SK-MEL-5 (cell line): ENCODE data around the gene DMPK. TPM values are rescaled to one million over a fixed set of nuclear protein-coding genes. Genes with fewer than 3 reads are reported as not detected.
"Not testable (repeated sequence)": the region's sequence is repeated elsewhere in the genome, so short reads cannot be mapped to it uniquely, and the experiment has no call there.

Experiments
- DNase-seq: peaks from one replicate; pipeline ENCODE4 v3.0.0-alpha.2; 2016; ENCODE audit warnings: low read depth, low spot score
- in situ Hi-C: cut with HindIII; loops from 2 replicates; pipeline ENCODE4 v1.10.0; 2016; ENCODE audit warnings: low sequenced_read_pairs, high pct_unique_total_duplicates, low pct_unique_long_range_greater_than_20kb
- total RNA-seq: library from RNA; depleted of rRNA; stranded (reverse); fragments of >200 nt; shearing (Covaris generic); gene quantifications from 2 replicates; pipeline ENCODE4 v1.2.3, GENCODE V29; 2014

The DMPK gene
- total RNA-seq, 1 experiment from 2014 or later: 5.1 TPM

- in situ Hi-C loops: no loop called here
Observed at GRCh38 chr19:45765702-45766295, 16.5 kb downstream of the DMPK start.

GRCh38 chr19:45764945-45765701 lies 17.2 kb downstream of the DMPK start:
- no peak for DNase-seq
- in situ Hi-C loops: no loop called here

More at GRCh38 chr19:45765702-45766295, 16.5 kb downstream of the DMPK start:
- no peak for DNase-seq

- in situ Hi-C loops: no loop called here
- DNase-seq: no peak
Observed at GRCh38 chr19:45764475-45764874, 17.8 kb downstream of the DMPK start.

- in situ Hi-C loops: no loop called here
- no peak for DNase-seq
Observed at GRCh38 chr19:45763691-45764294, 18.5 kb downstream of the DMPK start.

- DNase-seq: no peak
- in situ Hi-C loops: no loop called here
Observed at GRCh38 chr19:45762870-45763631, 19.2 kb downstream of the DMPK start.

- in situ Hi-C loops: no loop called here
- no peak for DNase-seq
Observed at GRCh38 chr19:45761714-45762113, 20.6 kb downstream of the DMPK start.

- in situ Hi-C loops: no loop called here
- no peak for DNase-seq
Observed at GRCh38 chr19:45758921-45759320, 23.4 kb downstream of the DMPK start.

- DNase-seq: no peak
- in situ Hi-C loops: no loop called here
Observed at GRCh38 chr19:45757695-45758094, 24.6 kb downstream of the DMPK start.

- DNase-seq: no peak
- in situ Hi-C loops: no loop called here
Observed at GRCh38 chr19:45754323-45754722, 28.0 kb downstream of the DMPK start.

- no peak for DNase-seq
- in situ Hi-C loops: no loop called here
Observed at GRCh38 chr19:45753548-45753947, 28.7 kb downstream of the DMPK start.

GRCh38 chr19:45752639-45753038 lies 29.7 kb downstream of the DMPK start:
- DNase-seq: no peak
- in situ Hi-C loops: no loop called here

- in situ Hi-C loops, DNase-seq: not testable (repeated sequence)
Observed at GRCh38 chr19:45751483-45751882, 30.8 kb downstream of the DMPK start.

GRCh38 chr19:45747513-45747912 lies 34.8 kb downstream of the DMPK start:
- DNase-seq: no peak
- in situ Hi-C loops: no loop called here

- no peak for DNase-seq
Observed at GRCh38 chr19:45746866-45747265, 35.4 kb downstream of the DMPK start.

GRCh38 chr19:45745606-45746005 lies 36.7 kb downstream of the DMPK start:
- in situ Hi-C loops: no loop called here

More at GRCh38 chr19:45746866-45747265, 35.4 kb downstream of the DMPK start:
- in situ Hi-C loops: no loop called here

GRCh38 chr19:45742969-45743368 lies 39.3 kb downstream of the DMPK start:
- no peak for DNase-seq
- in situ Hi-C loops: no loop called here

More at GRCh38 chr19:45745606-45746005, 36.7 kb downstream of the DMPK start:
- no peak for DNase-seq

GRCh38 chr19:45739498-45740439 lies 42.5 kb downstream of the DMPK start:
- in situ Hi-C loops: no loop called here
- DNase-seq: peak; percentile 71
